ENCODE data around the gene SYNE1. TPM values are rescaled to one million over a fixed set of nuclear protein-coding genes. Genes with fewer than 3 reads are reported as not detected.

Gene SYNE1
- total RNA-seq, 1 donor from 2014 or later = 24.9 TPM

- Mint-ChIP-seq H3K36me3 (ENCODE audit: low read depth) (peaks cover 8% of the 10 kb centered on the region), H3K27ac (ENCODE audit: unreplicated experiment) (no peak overlapping the region), H3K27me3 (ENCODE audit: low read depth) (no peaks in the 10 kb centered on the region), H3K9me3 (no peaks in the 10 kb centered on the region), H3K4me1 (no peaks in the 10 kb centered on the region), H3K4me3 (no peak overlapping the region)
- no peak for DNase-seq (ENCODE audit: low read depth, low spot score)
- TF ChIP-seq, protein P1, sequence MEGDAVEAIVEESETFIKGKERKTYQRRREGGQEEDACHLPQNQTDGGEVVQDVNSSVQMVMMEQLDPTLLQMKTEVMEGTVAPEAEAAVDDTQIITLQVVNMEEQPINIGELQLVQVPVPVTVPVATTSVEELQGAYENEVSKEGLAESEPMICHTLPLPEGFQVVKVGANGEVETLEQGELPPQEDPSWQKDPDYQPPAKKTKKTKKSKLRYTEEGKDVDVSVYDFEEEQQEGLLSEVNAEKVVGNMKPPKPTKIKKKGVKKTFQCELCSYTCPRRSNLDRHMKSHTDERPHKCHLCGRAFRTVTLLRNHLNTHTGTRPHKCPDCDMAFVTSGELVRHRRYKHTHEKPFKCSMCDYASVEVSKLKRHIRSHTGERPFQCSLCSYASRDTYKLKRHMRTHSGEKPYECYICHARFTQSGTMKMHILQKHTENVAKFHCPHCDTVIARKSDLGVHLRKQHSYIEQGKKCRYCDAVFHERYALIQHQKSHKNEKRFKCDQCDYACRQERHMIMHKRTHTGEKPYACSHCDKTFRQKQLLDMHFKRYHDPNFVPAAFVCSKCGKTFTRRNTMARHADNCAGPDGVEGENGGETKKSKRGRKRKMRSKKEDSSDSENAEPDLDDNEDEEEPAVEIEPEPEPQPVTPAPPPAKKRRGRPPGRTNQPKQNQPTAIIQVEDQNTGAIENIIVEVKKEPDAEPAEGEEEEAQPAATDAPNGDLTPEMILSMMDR (conservative IDR thresholded peaks at IDR 0.05) = no peak
These were observed 363.5 kb downstream of the SYNE1 start for GRCh38 chr6:152273638-152274037.

GRCh38 chr6:152273002-152273401 is 364.2 kb downstream of the SYNE1 start:
- Mint-ChIP-seq H3K36me3 (ENCODE audit: low read depth) (peaks cover 6% of the 10 kb centered on the region), H3K4me3 (no peak overlapping the region), H3K9me3 (no peaks in the 10 kb centered on the region), H3K27ac (ENCODE audit: unreplicated experiment) (no peak overlapping the region), H3K4me1 (no peaks in the 10 kb centered on the region), H3K27me3 (ENCODE audit: low read depth) (no peaks in the 10 kb centered on the region)
- TF ChIP-seq, protein P1 (conservative IDR thresholded peaks at IDR 0.05) = no peak
- no peak for DNase-seq (ENCODE audit: low read depth, low spot score)

- Mint-ChIP-seq H3K4me3 (no peak overlapping the region), H3K27ac (ENCODE audit: unreplicated experiment) (no peak overlapping the region), H3K27me3 (ENCODE audit: low read depth) (no peaks in the 10 kb centered on the region), H3K4me1 (no peaks in the 10 kb centered on the region), H3K36me3 (ENCODE audit: low read depth) (peaks cover 1% of the 10 kb centered on the region), H3K9me3 (no peaks in the 10 kb centered on the region)
- no peak for DNase-seq (ENCODE audit: low read depth, low spot score)
- TF ChIP-seq, protein P1 (conservative IDR thresholded peaks at IDR 0.05) = no peak
These were observed 364.7 kb downstream of the SYNE1 start for GRCh38 chr6:152272486-152272885.

DNA sequence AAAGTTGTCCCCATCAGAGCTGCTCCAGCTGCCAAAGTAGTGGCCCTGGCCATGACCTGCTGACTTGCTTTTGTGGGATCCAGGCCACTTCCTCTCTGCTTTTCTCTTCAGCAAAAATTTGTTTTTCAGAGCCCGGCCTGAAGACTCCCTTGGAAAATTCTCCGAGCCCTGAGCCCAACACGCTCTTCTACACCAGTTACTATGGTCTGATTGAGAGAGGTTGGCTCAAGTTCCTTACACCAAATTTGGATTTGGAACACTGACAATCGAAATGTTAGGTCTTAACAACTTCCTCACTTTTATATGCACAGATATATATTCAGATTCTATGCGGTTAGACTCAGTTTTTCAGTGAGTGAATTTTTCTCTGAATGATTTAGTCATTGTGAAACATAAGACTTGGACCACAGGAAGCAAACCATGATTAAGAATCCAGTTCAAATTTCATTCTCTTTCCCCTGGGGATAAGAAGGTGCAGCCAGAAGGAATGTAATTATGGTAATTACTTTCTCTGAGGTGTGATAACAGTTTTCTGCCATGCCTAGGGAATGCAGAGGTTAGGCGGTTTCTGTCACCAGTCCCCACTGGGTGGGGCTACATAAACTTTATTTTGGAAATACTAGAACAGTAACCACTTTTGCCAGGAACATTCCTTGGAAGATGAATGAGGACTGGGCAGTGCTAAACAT is 365.2 kb downstream of the SYNE1 start:
- TF ChIP-seq, protein P1 (conservative IDR thresholded peaks at IDR 0.05) = no peak
- DNase-seq (ENCODE audit: low read depth, low spot score) = no peak
- H3K27me3 Mint-ChIP-seq (ENCODE audit: low read depth) = no peaks in the 10 kb centered on the region
- no peaks in the 10 kb centered on the region for H3K9me3 Mint-ChIP-seq
- H3K36me3 Mint-ChIP-seq (ENCODE audit: low read depth) = no peaks in the 10 kb centered on the region
- H3K27ac Mint-ChIP-seq (ENCODE audit: unreplicated experiment) = no peak overlapping the region
- H3K4me1 Mint-ChIP-seq = no peaks in the 10 kb centered on the region
- H3K4me3 Mint-ChIP-seq = no peak overlapping the region

DNA sequence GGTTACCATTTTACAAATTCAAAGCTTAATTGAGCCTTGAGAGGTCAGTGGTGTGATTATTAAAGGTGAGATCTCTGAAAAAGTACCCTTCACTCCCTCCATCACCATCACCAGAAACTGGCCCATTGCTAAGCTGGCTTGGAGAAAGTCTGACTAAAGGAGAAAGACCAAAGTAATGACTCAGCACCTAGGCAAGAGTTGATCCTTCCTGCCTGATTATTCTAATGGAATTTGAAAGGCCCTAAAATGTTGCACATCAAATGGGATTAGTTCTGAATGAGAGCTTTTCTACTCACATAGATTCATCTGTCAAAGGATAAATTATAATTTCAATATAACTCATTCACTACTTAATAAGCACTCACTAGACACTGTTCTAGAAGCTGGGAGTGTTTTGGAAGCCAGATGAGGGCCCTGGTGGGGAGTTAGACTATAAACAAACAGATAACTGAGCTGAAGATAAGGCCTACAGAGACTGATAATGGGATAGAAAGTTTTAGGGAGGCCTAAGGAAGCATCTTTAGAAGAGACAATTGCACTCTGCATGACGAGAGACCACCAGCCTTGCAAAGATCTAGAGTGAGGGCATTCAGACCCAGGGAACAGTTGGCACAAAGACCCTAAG is 366.7 kb downstream of the SYNE1 start:
- Mint-ChIP-seq H3K4me3 (no peak overlapping the region), H3K27ac (ENCODE audit: unreplicated experiment) (no peak overlapping the region), H3K9me3 (no peaks in the 10 kb centered on the region), H3K4me1 (no peaks in the 10 kb centered on the region), H3K27me3 (ENCODE audit: low read depth) (no peaks in the 10 kb centered on the region), H3K36me3 (ENCODE audit: low read depth) (no peaks in the 10 kb centered on the region)
- no peak for DNase-seq (ENCODE audit: low read depth, low spot score)
- TF ChIP-seq, protein P1 (conservative IDR thresholded peaks at IDR 0.05) = no peak

Data from neural crest cell (in vitro differentiated cells).